Esophagus muscularis mucosa (tissue), 3 donors: ENCODE results near the gene TP53RK.

Experiments
- EP300 ChIP-seq: sonication (generic); formaldehyde crosslinking; IDR thresholded peaks from one replicate; pipeline ENCODE4 v1.6.1; 2017; ENCODE audit warnings: antibody characterized with exemption
- TF ChIP-seq, protein P1 (sequence below), 3 experiments: fragments of 200-600 bp in 2 of 3; fragments of 450-650 bp in 1 of 3; sonication (generic) in 2 of 3; IDR thresholded peaks; one replicate each; pipeline ENCODE4 v1.5.1; 2017 to 2019; ENCODE audit warnings: antibody characterized with exemption in 3 of 3, mild to moderate bottlenecking in 2 of 3, moderate library complexity in 1 of 3

DNA sequence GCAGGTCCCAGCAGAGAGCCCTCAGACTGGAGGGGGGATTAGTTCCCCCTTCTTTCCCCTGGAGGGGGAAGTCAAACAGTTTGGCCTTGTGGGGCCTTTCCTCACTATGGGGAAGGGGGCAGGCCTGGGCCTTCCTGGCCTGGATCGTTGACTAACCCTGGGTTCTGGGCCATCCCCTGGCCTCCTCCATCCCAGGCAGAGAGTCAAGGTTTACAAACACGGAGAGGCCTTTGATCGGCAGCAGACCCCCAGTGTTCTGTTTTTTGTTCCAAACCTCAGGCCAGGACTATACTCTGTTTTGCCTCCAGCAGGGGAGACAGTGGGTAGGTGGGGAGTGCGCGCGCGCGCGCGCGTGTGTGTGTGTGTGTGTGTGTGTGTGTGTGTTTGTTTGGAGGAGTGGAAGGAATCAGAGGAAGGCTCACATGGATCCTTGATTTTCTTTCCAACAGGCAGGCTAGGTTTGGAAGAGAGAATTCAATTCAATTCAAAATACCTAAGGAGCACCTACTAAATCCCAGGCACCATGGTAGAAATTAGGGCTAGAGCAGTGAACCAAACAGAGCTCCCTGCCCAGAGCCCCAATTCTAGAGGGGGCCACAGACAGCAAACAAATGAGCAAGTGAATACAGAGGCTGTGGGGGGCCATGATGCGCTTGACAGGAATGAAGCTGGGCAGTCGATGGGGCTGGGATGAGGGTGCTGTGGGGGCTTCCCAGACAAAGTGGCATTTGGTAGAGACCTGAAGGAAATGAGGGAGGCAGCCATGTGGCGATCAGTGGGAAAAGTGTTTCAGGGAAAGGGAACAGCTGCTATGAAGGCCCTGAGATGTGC lies 14.8 kb downstream of the TP53RK start:
- TF ChIP-seq, protein P1, sequence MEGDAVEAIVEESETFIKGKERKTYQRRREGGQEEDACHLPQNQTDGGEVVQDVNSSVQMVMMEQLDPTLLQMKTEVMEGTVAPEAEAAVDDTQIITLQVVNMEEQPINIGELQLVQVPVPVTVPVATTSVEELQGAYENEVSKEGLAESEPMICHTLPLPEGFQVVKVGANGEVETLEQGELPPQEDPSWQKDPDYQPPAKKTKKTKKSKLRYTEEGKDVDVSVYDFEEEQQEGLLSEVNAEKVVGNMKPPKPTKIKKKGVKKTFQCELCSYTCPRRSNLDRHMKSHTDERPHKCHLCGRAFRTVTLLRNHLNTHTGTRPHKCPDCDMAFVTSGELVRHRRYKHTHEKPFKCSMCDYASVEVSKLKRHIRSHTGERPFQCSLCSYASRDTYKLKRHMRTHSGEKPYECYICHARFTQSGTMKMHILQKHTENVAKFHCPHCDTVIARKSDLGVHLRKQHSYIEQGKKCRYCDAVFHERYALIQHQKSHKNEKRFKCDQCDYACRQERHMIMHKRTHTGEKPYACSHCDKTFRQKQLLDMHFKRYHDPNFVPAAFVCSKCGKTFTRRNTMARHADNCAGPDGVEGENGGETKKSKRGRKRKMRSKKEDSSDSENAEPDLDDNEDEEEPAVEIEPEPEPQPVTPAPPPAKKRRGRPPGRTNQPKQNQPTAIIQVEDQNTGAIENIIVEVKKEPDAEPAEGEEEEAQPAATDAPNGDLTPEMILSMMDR (IDR thresholded peaks at IDR 0.05), result no peak
- TF ChIP-seq EP300, result no peak
